SJSA1 (cell line): ENCODE results near the gene LIMK2. TPM values are rescaled to one million over a fixed set of nuclear protein-coding genes. Genes with fewer than 3 reads are reported as not detected.

Experiments
- DNase-seq, 2 experiments: peaks; one replicate each; pipeline ENCODE4 v3.0.0-alpha.2; 2015 to 2020; ENCODE audit warnings: low spot score in 2 of 2, low read depth in 1 of 2
- H3K27ac ChIP-seq: fragments of 250-450 bp; sonication (Bioruptor Pico); 2 replicates; pipeline ENCODE4 v1.5.1; 2020; ENCODE audit warnings: mild to moderate bottlenecking, moderate library complexity
- H3K27me3 ChIP-seq: fragments of 250-450 bp; sonication (Bioruptor Pico); replicated peaks from 2 replicates; pipeline ENCODE4 v1.5.1; 2020; ENCODE audit warnings: mild to moderate bottlenecking, moderate library complexity
- H3K36me3 ChIP-seq: fragments of 250-450 bp; sonication (Bioruptor Pico); 2 replicates; pipeline ENCODE4 v1.5.1; 2020; ENCODE audit warnings: mild to moderate bottlenecking
- H3K4me1 ChIP-seq: fragments of 250-450 bp; sonication (Bioruptor Pico); replicated peaks from 2 replicates; pipeline ENCODE4 v1.6.1; 2021; ENCODE audit warnings: mild to moderate bottlenecking
- H3K4me3 ChIP-seq: fragments of 250-450 bp; sonication (Bioruptor Pico); 2 replicates; pipeline ENCODE4 v1.5.1; 2020; ENCODE audit warnings: mild to moderate bottlenecking
- H3K9me3 ChIP-seq: fragments of 250-450 bp; sonication (Bioruptor Pico); replicated peaks from 2 replicates; pipeline ENCODE4 v1.5.1; 2020; ENCODE audit warnings: mild to moderate bottlenecking
- total RNA-seq: library from RNA; depleted of rRNA; stranded (reverse); fragments of >200 nt; shearing (Covaris generic); gene quantifications from 2 replicates; pipeline ENCODE4 v1.2.3, GENCODE V29; 2014

The LIMK2 gene
- total RNA-seq, 1 experiment from 2014 or later, result 21.8 TPM

- no peaks in the 10 kb centered on the region for H3K9me3 ChIP-seq
- no peak overlapping the region for H3K27ac ChIP-seq
- DNase-seq, result no peak
- H3K27me3 ChIP-seq, result no peaks in the 10 kb centered on the region
- peaks cover 50% of the 10 kb centered on the region for H3K36me3 ChIP-seq
- H3K4me1 ChIP-seq, result no peaks in the 10 kb centered on the region
- H3K4me3 ChIP-seq, result no peak overlapping the region
These were observed 47.8 kb downstream of the LIMK2 start for GRCh38 chr22:31259798-31260473.

- H3K4me1 ChIP-seq, result no peaks in the 10 kb centered on the region
- H3K27ac ChIP-seq, result no peak overlapping the region
- DNase-seq, result no peak
- H3K4me3 ChIP-seq, result no peak overlapping the region
- H3K27me3 ChIP-seq, result no peaks in the 10 kb centered on the region
- H3K36me3 ChIP-seq, result peaks cover 50% of the 10 kb centered on the region
- no peaks in the 10 kb centered on the region for H3K9me3 ChIP-seq
These were observed 48.4 kb downstream of the LIMK2 start for GRCh38 chr22:31260474-31260856.

- H3K27me3 ChIP-seq, result no peaks in the 10 kb centered on the region
- no peaks in the 10 kb centered on the region for H3K9me3 ChIP-seq
- no peaks in the 10 kb centered on the region for H3K4me1 ChIP-seq
- H3K36me3 ChIP-seq, result peaks cover 62% of the 10 kb centered on the region
- no peak overlapping the region for H3K4me3 ChIP-seq
- no peak for DNase-seq
- no peak overlapping the region for H3K27ac ChIP-seq
These were observed 50.4 kb downstream of the LIMK2 start for GRCh38 chr22:31262312-31263133.

- no peaks in the 10 kb centered on the region for H3K9me3 ChIP-seq
- DNase-seq, result no peak
- no peak overlapping the region for H3K4me3 ChIP-seq
- no peaks in the 10 kb centered on the region for H3K4me1 ChIP-seq
- peaks cover 65% of the 10 kb centered on the region for H3K36me3 ChIP-seq
- H3K27me3 ChIP-seq, result no peaks in the 10 kb centered on the region
- no peak overlapping the region for H3K27ac ChIP-seq
These were observed 52.0 kb downstream of the LIMK2 start for GRCh38 chr22:31263896-31264640.

- no peaks in the 10 kb centered on the region for H3K9me3 ChIP-seq
- peaks cover 58% of the 10 kb centered on the region for H3K36me3 ChIP-seq
- H3K27me3 ChIP-seq, result no peaks in the 10 kb centered on the region
- no peak for DNase-seq
- H3K27ac ChIP-seq, result no peak overlapping the region
- no peak overlapping the region for H3K4me3 ChIP-seq
- no peaks in the 10 kb centered on the region for H3K4me1 ChIP-seq
These were observed 56.2 kb downstream of the LIMK2 start for GRCh38 chr22:31268281-31268680.

GRCh38 chr22:31269892-31270579, 57.9 kb downstream of the LIMK2 start:
- Histone ChIP-seq H3K9me3 (no peaks in the 10 kb centered on the region), H3K4me1 (no peaks in the 10 kb centered on the region), H3K27ac (no peak overlapping the region), H3K36me3 (peaks cover 70% of the 10 kb centered on the region), H3K27me3 (no peaks in the 10 kb centered on the region), H3K4me3 (no peak overlapping the region)
- no peak for DNase-seq

GRCh38 chr22:31271026-31271425, 58.9 kb downstream of the LIMK2 start:
- no peaks in the 10 kb centered on the region for H3K9me3 ChIP-seq
- no peaks in the 10 kb centered on the region for H3K4me1 ChIP-seq
- no peak overlapping the region for H3K4me3 ChIP-seq
- no peaks in the 10 kb centered on the region for H3K27me3 ChIP-seq
- no peak for DNase-seq
- peaks cover 75% of the 10 kb centered on the region for H3K36me3 ChIP-seq
- H3K27ac ChIP-seq, result no peak overlapping the region

GRCh38 chr22:31271485-31271884, 59.4 kb downstream of the LIMK2 start:
- Histone ChIP-seq H3K36me3 (peaks cover 77% of the 10 kb centered on the region), H3K9me3 (no peaks in the 10 kb centered on the region), H3K4me1 (no peaks in the 10 kb centered on the region), H3K27ac (no peak overlapping the region), H3K27me3 (no peaks in the 10 kb centered on the region), H3K4me3 (no peak overlapping the region)
- DNase-seq, result no peak

GRCh38 chr22:31272522-31273446, 60.7 kb downstream of the LIMK2 start:
- H3K36me3 ChIP-seq, result peaks cover 70% of the 10 kb centered on the region

GRCh38 chr22:31274017-31274416, 61.9 kb downstream of the LIMK2 start:
- Histone ChIP-seq H3K27me3 (no peaks in the 10 kb centered on the region), H3K36me3 (peaks cover 68% of the 10 kb centered on the region), H3K9me3 (no peaks in the 10 kb centered on the region), H3K4me1 (no peaks in the 10 kb centered on the region), H3K4me3 (no peak overlapping the region), H3K27ac (no peak overlapping the region)
- no peak for DNase-seq

More at GRCh38 chr22:31272522-31273446, 60.7 kb downstream of the LIMK2 start:
- no peak overlapping the region for H3K4me3 ChIP-seq
- H3K27ac ChIP-seq, result no peak overlapping the region
- DNase-seq, result peak; percentile 54 to 62
- H3K9me3 ChIP-seq, result no peaks in the 10 kb centered on the region
- H3K27me3 ChIP-seq, result no peaks in the 10 kb centered on the region
- H3K4me1 ChIP-seq, result no peaks in the 10 kb centered on the region

GRCh38 chr22:31275018-31275417, 62.9 kb downstream of the LIMK2 start:
- H3K36me3 ChIP-seq, result peaks cover 65% of the 10 kb centered on the region
- DNase-seq, result no peak
- H3K4me1 ChIP-seq, result no peaks in the 10 kb centered on the region
- H3K27ac ChIP-seq, result no peak overlapping the region
- no peaks in the 10 kb centered on the region for H3K27me3 ChIP-seq
- H3K9me3 ChIP-seq, result no peaks in the 10 kb centered on the region
- H3K4me3 ChIP-seq, result no peak overlapping the region

- Histone ChIP-seq H3K27me3 (no peaks in the 10 kb centered on the region), H3K4me1 (no peaks in the 10 kb centered on the region), H3K27ac (no peak overlapping the region), H3K36me3 (peaks cover 62% of the 10 kb centered on the region), H3K4me3 (no peak overlapping the region), H3K9me3 (no peaks in the 10 kb centered on the region)
- no peak for DNase-seq
These were observed 63.5 kb downstream of the LIMK2 start for GRCh38 chr22:31275576-31275975.
